GM19463 (cell line): Measurements from ENCODE around the gene ERVW-1.
"Not testable (repeated sequence)": the region's sequence is repeated elsewhere in the genome, so short reads cannot be mapped to it uniquely, and the experiment has no call there.

Experiments used
- ATAC-seq: cut with Tn5 transposase; IDR thresholded peaks from one replicate; pipeline ENCODE4 v1.9.1; 2021; ENCODE audit warnings: mild to moderate bottlenecking, moderate library complexity; ENCODE audit not compliant: unreplicated experiment

Gene ERVW-1

DNA sequence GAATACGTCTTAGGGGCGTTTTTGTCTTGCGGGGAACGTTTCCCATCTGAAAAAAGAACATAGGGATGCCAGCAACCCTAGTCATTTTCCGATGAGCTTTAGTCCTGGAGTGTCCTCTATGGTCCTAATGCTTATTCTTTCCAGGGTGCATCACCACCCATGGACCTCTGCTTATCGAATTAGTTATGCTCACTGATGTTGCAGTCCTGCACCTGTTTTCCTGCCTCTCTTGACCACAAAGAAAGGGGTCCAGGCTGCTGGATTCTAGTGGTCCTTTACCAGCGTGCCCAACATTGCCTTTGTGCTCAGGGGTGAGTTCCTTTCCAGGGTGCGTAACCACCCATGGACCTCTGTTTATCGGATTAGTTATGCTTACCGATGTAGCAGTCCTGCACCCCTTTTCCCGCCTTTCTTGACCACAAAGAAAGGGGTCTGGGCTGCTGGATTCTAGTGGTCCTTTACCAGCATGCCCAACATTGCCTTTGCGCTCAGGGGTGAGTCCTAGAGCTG, 2.4 kb downstream of the ERVW-1 start:
- not testable (repeated sequence) for ATAC-seq

DNA sequence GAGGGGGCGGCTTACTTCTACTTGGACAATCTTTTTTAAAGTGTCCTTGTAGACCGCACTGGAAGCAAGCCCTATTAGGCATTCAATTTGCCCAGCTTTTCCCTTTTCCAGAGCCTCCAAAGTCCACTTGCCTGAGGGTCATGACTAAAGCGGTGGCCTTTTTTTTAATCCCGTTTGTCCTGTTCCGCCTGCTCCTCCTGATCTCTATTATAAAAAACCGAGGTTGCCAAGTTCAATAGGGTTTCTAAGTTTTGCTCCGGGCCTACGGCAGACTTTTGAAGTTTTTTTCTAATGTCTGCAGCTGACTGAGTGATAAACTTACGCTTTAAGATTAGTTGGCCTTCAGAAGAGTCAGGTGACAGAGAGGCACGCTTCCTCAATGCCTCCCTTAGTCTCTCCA, 3.8 kb downstream of the ERVW-1 start:
- not testable (repeated sequence) for ATAC-seq

- ATAC-seq, result not testable (repeated sequence)
Observed at GRCh38 chr7:92468589-92468988, 9.2 kb downstream of the ERVW-1 start.

- ATAC-seq, result no peak
Observed at GRCh38 chr7:92466682-92467081, 11.1 kb downstream of the ERVW-1 start.

DNA sequence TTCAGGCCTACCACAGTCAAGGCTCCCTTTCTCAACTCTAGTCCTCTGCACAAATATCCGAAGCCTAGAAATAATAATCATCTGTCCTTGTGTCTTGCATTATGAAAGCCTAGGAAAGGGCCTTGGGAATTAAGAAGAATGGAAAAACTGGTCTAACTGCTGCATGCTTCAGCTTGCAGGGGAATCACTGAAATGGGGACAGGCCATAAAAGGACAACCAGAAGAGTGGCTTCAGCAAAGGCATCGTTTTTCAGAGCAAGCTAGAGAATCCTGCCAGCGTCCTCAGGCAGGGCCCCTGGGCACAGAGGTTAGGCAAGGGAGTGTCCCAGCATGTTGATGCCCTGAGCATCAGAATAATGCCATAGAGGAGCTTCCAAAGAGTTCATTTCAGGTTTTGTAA, 13.2 kb downstream of the ERVW-1 start:
- ATAC-seq, result no peak

DNA sequence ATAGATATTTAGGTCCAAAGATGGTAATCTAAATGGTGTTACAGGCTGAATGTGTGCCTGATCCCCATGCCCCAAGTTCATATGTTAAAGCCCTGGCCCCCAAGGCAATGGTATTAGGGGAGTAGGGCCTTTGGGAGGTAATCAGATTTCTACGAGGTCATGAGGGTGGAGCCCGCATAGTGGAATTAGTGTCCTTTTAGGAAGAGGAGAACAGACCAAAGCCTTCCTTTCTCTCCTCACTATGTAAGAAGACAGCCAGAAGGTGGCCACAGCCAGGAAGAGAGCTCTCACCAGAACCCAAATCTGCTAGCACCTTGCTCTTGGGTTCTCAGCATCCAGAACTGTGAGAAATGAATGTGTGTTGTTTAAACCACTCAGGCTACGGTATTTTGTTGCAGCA, 15.2 kb downstream of the ERVW-1 start:
- ATAC-seq, result no peak

DNA sequence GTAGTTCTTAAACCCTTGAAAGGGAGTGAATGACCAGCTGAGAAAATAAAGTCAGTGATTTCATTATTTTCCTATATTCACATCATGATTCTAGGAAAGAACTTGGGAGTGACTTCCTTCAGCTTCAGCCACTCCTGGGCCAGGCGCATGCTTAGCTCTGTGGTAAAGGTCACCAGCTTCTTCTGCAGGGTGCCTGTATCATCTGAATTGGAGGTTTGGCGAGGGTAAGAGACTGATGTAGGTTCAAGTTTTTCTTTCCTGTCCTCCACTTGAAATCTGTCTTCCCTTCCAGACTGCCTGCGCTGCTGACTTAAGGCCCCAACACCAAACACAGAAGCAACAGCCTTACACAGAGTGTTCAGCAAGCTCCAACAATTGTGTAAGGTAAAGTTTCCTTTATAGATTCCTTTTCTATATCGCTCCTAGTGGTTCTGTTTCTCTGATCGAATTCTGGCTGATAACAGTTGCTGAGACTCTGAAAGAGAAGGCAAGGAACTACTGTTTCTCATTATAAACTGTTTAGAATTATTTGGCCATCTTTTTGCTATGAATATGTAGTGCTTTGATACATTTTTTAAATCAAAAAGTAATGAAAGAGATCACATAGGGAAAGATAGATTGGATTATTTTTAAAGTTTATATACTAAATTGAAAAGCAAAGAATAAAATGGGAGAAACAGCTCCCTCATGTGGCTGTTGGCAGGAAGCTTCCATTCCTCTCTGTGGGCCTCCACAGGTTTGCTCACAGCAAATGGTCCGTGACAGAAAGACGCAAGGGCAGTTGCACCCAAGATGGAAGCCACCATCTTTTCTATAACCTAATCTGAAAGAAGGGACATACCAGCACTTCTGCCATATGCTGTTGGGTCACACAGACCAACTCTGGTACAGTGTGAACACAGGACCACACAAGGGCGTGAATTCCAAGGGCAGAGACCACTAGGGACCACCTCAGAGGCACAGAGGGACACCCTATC, 16.4 kb downstream of the ERVW-1 start:
- ATAC-seq, result peak; percentile 81

DNA sequence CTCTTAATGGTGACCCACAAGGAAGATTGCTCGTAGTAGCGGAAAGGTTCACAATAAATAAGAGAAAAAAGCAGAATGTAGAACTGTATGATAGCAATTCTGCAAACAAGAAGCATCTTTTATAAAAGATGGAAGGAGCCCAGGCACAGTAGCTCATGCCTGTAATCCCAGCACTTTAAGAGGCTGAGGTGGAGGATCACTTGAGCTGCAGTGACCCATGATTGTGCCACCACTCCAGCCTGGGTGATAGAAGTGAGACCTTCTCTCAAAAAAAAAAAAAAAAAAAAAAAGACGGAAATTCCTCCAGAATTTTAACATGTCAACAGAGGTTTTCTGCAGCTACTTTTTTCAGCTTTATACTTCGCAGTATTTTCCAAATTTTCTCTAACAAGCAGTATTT, 17.2 kb downstream of the ERVW-1 start:
- no peak for ATAC-seq

DNA sequence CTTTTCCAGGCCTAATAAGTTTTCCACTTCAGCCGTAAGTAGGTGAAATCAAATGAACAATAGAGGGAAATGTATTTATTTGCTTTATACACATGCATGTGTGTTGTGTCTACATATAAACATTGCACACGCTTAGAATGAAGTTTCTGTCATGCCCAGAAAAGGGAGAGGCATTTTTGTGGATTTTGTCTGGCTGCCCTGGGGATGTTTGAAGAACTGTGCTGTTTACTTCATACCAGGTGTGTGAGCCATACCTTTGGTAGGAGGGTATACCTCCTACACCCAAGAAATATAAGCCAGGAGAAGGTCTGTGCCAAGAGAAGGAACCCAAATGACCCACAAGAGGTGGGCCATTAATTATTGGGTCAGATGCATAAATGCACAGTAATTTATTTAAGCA, 17.6 kb downstream of the ERVW-1 start:
- no peak for ATAC-seq

DNA sequence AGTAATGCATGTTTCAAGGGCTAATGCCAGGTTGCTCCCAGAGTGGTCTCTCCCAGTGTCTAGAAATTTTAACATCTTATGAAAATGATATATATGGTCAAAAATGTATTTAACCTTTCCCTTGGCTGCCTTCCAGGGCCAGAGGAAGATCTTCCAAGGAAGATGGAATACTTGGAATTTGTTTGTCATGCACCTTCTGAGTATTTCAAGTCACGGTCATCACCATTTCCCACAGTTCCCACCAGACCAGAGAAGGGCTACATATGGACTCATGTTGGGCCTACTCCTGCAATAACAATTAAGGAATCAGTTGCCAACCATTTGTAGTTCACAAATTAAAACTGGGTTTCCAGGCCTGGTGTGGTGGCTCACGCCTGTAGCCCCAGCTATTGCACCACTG, 21.5 kb downstream of the ERVW-1 start:
- ATAC-seq, result no peak

DNA sequence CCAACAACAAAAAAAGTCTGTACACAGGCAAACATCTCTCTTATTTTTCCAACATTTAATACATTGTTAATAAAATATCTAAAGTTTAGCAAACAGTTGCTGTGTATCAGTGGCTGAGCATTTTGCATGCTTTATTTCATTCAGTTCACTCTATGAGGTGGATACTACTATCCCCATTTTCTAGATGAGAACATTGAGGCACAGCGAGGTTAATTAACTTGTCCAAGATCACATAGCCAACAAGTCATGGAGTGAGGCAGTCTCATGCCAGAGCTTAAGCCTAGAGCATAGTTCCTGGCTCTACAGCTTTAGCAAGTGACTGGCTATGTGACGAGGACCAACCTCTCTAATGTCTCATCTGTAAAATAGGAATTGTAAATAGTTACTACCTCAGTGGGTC, 26.1 kb downstream of the ERVW-1 start:
- ATAC-seq, result no peak

GRCh38 chr7:92448205-92448747, 29.5 kb downstream of the ERVW-1 start:
- peak; percentile 36 for ATAC-seq

GRCh38 chr7:92447345-92448204, 30.2 kb downstream of the ERVW-1 start, which contains the start of gene GATAD1:
TSS of gene GATAD1 (plus strand) at chr7:92447482. CDS start at chr7:92447730, 248 bp downstream.
- ATAC-seq, result peak; percentile 86

DNA sequence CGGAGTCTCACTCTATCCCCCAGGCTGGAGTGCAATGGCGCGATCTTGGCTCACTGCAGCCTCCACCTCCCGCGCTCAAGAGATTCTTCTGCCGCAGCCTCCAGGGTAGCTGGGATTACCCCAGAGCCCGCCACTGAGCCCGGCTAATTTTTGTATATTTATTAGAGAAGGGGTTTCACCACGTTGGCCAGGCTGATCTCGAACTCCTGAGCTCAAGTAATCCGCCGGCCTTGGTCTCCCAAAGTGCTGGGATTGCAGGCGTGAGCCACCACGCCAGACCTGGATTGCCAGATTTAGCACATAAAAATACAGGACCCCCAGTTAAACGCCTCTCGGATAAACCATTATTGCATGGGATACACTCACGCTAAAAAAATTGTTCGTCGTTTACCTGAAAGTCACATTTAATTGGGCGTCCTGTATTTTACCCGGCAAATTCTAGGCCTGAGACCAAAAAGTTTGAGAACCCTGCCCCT, 30.8 kb downstream of the ERVW-1 start:
- no peak for ATAC-seq

- not testable (repeated sequence) for ATAC-seq
Observed at GRCh38 chr7:92442720-92443119, 35.0 kb downstream of the ERVW-1 start.

DNA sequence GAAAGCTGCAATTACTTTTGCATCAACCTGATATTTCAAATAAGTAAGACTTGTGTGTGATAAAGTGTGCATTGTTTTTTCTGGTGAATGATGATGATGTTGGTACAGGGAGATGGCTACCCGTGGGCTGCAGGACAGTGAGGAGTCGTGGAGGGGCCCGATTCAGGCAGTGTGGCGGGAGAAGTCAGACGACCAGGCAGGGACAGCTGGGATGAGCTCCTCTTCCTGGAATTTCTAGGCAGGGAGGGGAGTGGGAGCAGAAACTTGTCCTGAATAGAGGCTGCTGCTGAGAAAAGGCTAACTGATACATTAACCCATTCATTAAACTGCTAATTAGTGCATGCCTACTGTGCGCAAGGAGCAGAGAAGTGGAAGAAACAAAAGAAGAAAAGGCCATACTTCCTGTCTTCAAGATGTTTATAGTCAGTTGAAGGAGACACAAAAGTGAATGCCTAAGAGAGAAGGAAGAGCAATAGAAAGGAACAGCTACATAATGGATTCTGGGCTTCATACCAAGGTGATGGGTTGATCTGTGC, 39.7 kb downstream of the ERVW-1 start:
- ATAC-seq, result no peak

DNA sequence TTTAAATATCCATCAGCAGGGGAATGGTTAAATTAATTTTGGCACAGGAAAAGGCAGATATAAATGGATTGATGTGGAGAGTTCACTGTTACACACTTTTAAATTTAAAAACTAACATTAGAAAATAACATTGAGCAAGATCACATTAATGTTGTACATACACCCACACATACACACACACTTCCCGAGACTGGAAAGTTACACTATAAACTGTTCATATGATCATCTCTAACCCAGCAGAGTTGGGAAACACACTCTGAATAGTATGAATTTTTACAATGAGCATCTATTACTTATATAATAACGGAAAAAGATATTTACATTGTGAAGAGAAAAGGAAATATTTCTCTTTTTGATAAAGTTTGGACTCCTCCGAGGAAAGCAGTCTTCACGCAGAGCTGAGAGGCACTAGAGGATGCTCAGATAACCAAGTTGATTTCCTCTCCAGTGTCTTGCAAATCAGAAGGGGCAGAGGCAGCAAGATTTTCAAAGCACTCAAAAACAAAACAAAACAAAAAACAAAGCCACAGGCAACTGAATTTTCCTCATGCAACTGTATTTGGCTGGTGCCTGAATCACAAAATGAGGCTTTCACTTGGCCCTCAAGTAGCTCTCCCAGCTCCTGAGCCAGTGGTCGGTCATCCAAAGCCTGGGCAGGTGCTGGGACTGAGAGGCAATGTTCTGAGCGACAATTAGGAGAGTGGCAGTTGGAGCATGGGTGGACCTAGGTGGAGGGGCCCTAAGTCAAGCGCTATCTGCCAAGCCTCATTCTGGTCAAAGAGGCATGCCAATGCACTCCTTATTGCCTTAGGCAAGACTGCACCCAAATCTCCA, 40.9 kb downstream of the ERVW-1 start:
- no peak for ATAC-seq

- no peak for ATAC-seq
Observed at GRCh38 chr7:92435542-92435941, 42.2 kb downstream of the ERVW-1 start.

- no peak for ATAC-seq
Observed at GRCh38 chr7:92433019-92433418, 44.7 kb downstream of the ERVW-1 start.
